ENCODE data around the gene VIM.

- TF ChIP-seq GATA2 (IDR thresholded peaks at IDR 0.05; ENCODE audit: low read depth, low read length) (no peak), GATA3 (IDR thresholded peaks at IDR 0.05; ENCODE audit: low read depth, low read length) (no peak)
Measured at GRCh38 chr10:17202999-17203398, 25.0 kb upstream of the VIM start.
